HepG2 (cell line): ENCODE results near the gene BRSK2. TPM values are rescaled to one million over a fixed set of nuclear protein-coding genes. Genes with fewer than 3 reads are reported as not detected.

ENCODE experiments used
- ATAC-seq: fragments of 200-7000 bp; cut with Tn5 transposase; 3 replicates; pipeline ENCODE4 v1.9.1; 2020; ENCODE audit warnings: mild to moderate bottlenecking, moderate library complexity
- BruUV-seq: library from RNA; stranded (reverse); fragments of 400-500 nt; replicated peaks from 2 replicates; lab custom pipeline; 2021; lab: Mats Ljungman, UMichigan
- CTCF ChIA-PET: fragments of 300-600 bp; formaldehyde crosslinking; extraction: SDS; loops from one replicate; lab custom pipeline; 2021; ENCODE audit warnings: low total read pairs, inconsistent platforms, low intra/inter-chr PET ratio; lab: Yijun Ruan, JAX
- POLR2A ChIA-PET: fragments of 350-600 bp; sonication (Branson Sonifier 250); formaldehyde crosslinking; loops from one replicate; lab custom pipeline; 2020; ENCODE audit warnings: antibody characterized with exemption, inconsistent platforms; lab: Yijun Ruan, JAX
- DNase-seq: peaks from one replicate; pipeline ENCODE4 v3.0.0-alpha.2; 2015; ENCODE audit warnings: low spot score
- FAIRE-seq: peaks from 3 replicates; lab custom pipeline; 2011; peaks lifted over from hg19 to GRCh38; lab: Jason Lieb, UNC
- H2AFZ ChIP-seq: one replicate; pipeline ENCODE4 v1.6.1; 2011; ENCODE audit warnings: low read length, inconsistent platforms
- H3K27ac ChIP-seq: fragments of 300-600 bp; 3 replicates; pipeline ENCODE4 v1.8.0; 2011; ENCODE audit warnings: mixed run types, mild to moderate bottlenecking, mixed read lengths, low read length, inconsistent platforms; ENCODE audit not compliant: insufficient read depth; ENCODE audit errors: extremely low read length
- H3K27me3 ChIP-seq, 2 experiments: fragments of 200-600 bp in 1 of 2; 2 replicates in 1 of 2; 3 replicates in 1 of 2; pipeline versions ENCODE4 v1.6.0 to v1.8.0; 2011; ENCODE audit warnings: low read length in 2 of 2, mild to moderate bottlenecking in 2 of 2, moderate library complexity in 2 of 2, inconsistent platforms in 1 of 2; ENCODE audit not compliant: insufficient read depth in 2 of 2, control insufficient read depth in 1 of 2
- H3K36me3 ChIP-seq, 2 experiments: fragments of 200-600 bp in 1 of 2; replicated peaks in 1 of 2; 2 replicates in 1 of 2; 3 replicates in 1 of 2; pipeline versions ENCODE4 v1.5.1 to v1.8.0; 2011; ENCODE audit warnings: low read length in 2 of 2, inconsistent platforms in 1 of 2; ENCODE audit not compliant: insufficient read depth in 2 of 2, control insufficient read depth in 1 of 2
- H3K4me1 ChIP-seq: 2 replicates; pipeline ENCODE4 v1.5.1; 2012; ENCODE audit warnings: low read length, inconsistent platforms; ENCODE audit not compliant: insufficient read depth
- H3K4me2 ChIP-seq: 2 replicates; pipeline ENCODE4 v1.6.0; 2011; ENCODE audit warnings: low read depth, low read length, inconsistent platforms
- H3K4me3 ChIP-seq, 3 experiments: fragments of 200-600 bp in 1 of 3; sonication (generic), shearing (Covaris generic) in 1 of 3; replicated peaks in 1 of 3; 2 replicates each; pipeline ENCODE4 v1.5.1; 2011 to 2016; ENCODE audit warnings: low read length in 3 of 3, inconsistent platforms in 2 of 3, low read depth in 2 of 3, mild to moderate bottlenecking in 2 of 3, control low read depth in 1 of 3, mixed read lengths in 1 of 3; ENCODE audit not compliant: insufficient read depth in 1 of 3
- H3K79me2 ChIP-seq: one replicate; pipeline ENCODE4 v1.6.1; 2011; ENCODE audit warnings: low read length, inconsistent platforms; ENCODE audit not compliant: insufficient read depth
- H3K9ac ChIP-seq: 2 replicates; pipeline ENCODE4 v1.6.0; 2011; ENCODE audit warnings: mild to moderate bottlenecking, low read depth, low read length, inconsistent platforms; ENCODE audit not compliant: insufficient read depth
- H3K9me3 ChIP-seq: 2 replicates; pipeline ENCODE4 v1.5.1; 2012; ENCODE audit warnings: mild to moderate bottlenecking, low read length
- H4K20me1 ChIP-seq: 2 replicates; pipeline ENCODE4 v1.6.0; 2011; ENCODE audit warnings: inconsistent platforms, mild to moderate bottlenecking, low read length, moderate library complexity; ENCODE audit not compliant: insufficient read depth
- KAT2B ChIP-seq: fragments of 150-350 bp; IDR thresholded peaks from 2 replicates; pipeline ENCODE4 v1.6.1; 2014; ENCODE audit warnings: low read depth, low read length, borderline replicate concordance
- NFIB ChIP-seq: sonication (generic); formaldehyde crosslinking; IDR thresholded peaks from 2 replicates; pipeline ENCODE4 v1.9.0; 2021; ENCODE audit warnings: missing genetic modification reagents, mild to moderate bottlenecking, borderline replicate concordance
- WGBS: methylation state at CpG from one replicate; pipeline ENCODE4 v1.1.6; 2017; ENCODE audit warnings: low lambda C conversion rate; 5-methylcytosine and 5-hydroxymethylcytosine counted together
- in situ Hi-C: cut with HindIII; loops from 2 replicates; pipeline ENCODE4 v1.10.0; 2017; ENCODE audit warnings: low pct_unique_long_range_greater_than_20kb; ENCODE audit not compliant: extremely low pct_ligation_motif_present
- intact Hi-C: fragments of 100-400 bp; cut with micrococcal nuclease; formaldehyde crosslinking; loops from one replicate; pipeline ENCODE4 v1.10.0; 2022; ENCODE audit not compliant: unreplicated experiment
- polyA plus RNA-seq, 8 experiments: library from polyadenylated mRNA; depleted of rRNA in 3 of 8; stranded (reverse) in 7 of 8; unstranded in 1 of 8; fragments of >200 nt; fragmentation: Illumina TruSeq in 4 of 8; extraction: Trizol in 4 of 8; gene quantifications; 2 replicates each; pipeline versions ENCODE4 v1.2.1 to v1.2.3, GENCODE V29; 2011 to 2016; ENCODE audit warnings: low read depth in 4 of 8, missing spikeins in 1 of 8, mixed read lengths in 1 of 8; ENCODE audit not compliant: insufficient read depth in 1 of 8
- total RNA-seq, 5 experiments: library from RNA; depleted of rRNA; stranded (reverse); fragments of >200 nt; fragmentation: Illumina TruSeq; extraction: Trizol; gene quantifications; 2 replicates each; pipeline ENCODE4 v1.2.3, GENCODE V29; 2016; ENCODE audit warnings: low read depth in 1 of 5
- TF ChIP-seq, protein P1 (sequence below): IDR thresholded peaks from 2 replicates; pipeline ENCODE4 v1.6.1; 2016; ENCODE audit warnings: low read depth, missing genetic modification reagents, missing compliant biosample characterization

The BRSK2 gene
- total and polyA plus RNA-seq, 2 of the 13 experiments (the other 11 are each of a cell fraction or from before 2014, with no cell fraction given) = 0.74 to 1.1 TPM

DNA sequence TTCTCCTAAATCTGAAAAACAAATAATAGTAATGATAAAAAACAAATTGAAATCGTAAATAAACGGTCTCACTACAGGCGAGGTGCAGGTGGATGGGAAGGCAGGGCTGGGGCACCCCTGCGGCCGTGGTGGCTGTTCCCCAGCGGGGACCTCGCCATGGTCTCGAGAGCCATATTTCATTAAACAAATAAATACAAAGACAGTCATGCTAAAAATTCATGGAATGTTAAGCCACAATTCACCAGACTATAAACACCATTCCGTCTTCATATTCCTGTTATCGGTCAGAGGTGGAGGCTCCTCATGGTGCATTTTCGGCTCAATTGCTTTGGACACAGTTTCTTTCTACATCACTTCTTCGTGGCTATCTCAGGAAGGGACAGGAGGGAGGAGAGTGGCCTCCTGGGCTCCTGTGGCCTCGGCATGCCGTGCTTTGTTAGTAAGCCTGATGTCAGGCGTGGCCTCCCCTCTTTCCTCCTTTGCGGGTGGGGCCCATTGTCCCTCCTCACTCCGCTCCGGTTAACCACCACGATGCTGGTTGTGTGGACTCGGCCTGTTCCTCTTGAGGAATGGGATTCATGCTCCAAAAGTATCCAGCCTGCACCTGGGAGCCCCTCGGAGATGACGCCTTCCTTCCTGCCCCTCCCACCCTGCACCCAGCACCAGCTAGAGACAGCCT, 16.1 kb upstream of the BRSK2 start:
- no peaks in the 10 kb centered on the region for H3K4me1 ChIP-seq
- no peaks in the 10 kb centered on the region for H3K36me3 ChIP-seq
- H3K9ac ChIP-seq = no peak overlapping the region
- peaks cover 13 to 81% of the 10 kb centered on the region in 2 experiments for H3K27me3 ChIP-seq
- WGBS = 22% methylated on average over 22 of the region's 22 CpGs
- intact Hi-C loops = no loop called here
- no peak for DNase-seq
- ChIA-PET CTCF (no interaction called here), POLR2A (no interaction called here)
- H2AFZ ChIP-seq = no peak overlapping the region
- no peaks in the 10 kb centered on the region for H3K9me3 ChIP-seq
- H3K27ac ChIP-seq = no peak overlapping the region
- in situ Hi-C loops = no loop called here
- no peaks in the 10 kb centered on the region for H3K79me2 ChIP-seq
- ATAC-seq = no peak
- TF ChIP-seq NFIB (CRISPR knock-in tag) = no peak
- no peak for TF ChIP-seq KAT2B
- TF ChIP-seq, protein P1, sequence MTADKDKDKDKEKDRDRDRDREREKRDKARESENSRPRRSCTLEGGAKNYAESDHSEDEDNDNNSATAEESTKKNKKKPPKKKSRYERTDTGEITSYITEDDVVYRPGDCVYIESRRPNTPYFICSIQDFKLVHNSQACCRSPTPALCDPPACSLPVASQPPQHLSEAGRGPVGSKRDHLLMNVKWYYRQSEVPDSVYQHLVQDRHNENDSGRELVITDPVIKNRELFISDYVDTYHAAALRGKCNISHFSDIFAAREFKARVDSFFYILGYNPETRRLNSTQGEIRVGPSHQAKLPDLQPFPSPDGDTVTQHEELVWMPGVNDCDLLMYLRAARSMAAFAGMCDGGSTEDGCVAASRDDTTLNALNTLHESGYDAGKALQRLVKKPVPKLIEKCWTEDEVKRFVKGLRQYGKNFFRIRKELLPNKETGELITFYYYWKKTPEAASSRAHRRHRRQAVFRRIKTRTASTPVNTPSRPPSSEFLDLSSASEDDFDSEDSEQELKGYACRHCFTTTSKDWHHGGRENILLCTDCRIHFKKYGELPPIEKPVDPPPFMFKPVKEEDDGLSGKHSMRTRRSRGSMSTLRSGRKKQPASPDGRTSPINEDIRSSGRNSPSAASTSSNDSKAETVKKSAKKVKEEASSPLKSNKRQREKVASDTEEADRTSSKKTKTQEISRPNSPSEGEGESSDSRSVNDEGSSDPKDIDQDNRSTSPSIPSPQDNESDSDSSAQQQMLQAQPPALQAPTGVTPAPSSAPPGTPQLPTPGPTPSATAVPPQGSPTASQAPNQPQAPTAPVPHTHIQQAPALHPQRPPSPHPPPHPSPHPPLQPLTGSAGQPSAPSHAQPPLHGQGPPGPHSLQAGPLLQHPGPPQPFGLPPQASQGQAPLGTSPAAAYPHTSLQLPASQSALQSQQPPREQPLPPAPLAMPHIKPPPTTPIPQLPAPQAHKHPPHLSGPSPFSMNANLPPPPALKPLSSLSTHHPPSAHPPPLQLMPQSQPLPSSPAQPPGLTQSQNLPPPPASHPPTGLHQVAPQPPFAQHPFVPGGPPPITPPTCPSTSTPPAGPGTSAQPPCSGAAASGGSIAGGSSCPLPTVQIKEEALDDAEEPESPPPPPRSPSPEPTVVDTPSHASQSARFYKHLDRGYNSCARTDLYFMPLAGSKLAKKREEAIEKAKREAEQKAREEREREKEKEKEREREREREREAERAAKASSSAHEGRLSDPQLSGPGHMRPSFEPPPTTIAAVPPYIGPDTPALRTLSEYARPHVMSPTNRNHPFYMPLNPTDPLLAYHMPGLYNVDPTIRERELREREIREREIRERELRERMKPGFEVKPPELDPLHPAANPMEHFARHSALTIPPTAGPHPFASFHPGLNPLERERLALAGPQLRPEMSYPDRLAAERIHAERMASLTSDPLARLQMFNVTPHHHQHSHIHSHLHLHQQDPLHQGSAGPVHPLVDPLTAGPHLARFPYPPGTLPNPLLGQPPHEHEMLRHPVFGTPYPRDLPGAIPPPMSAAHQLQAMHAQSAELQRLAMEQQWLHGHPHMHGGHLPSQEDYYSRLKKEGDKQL (CRISPR knock-in tag) = no peak
- FAIRE-seq = no peak
- no TSS peak for BruUV-seq
- 0 out of 2 replicates have a peak, but pooled peaks cover 3% of the 10 kb centered on the region for H4K20me1 ChIP-seq
- no peak overlapping the region for H3K4me3 ChIP-seq
- no peak overlapping the region for H3K4me2 ChIP-seq
